Activated naive CD4-positive, alpha-beta T cell treated with Interleukin-2 at 50 U/mL for 16 hours (primary cell): ENCODE results near the gene RILPL2.
"Not testable (repeated sequence)": the region's sequence is repeated elsewhere in the genome, so short reads cannot be mapped to it uniquely, and the experiment has no call there.

Source experiments
- DNase-seq: peaks from one replicate; pipeline ENCODE4 v3.0.0-alpha.2; 2020

Gene RILPL2

GRCh38 chr12:123436017-123436964 lies at the start of gene RILPL2:
Gene RILPL2, minus strand, starts transcription at chr12:123436684. Its CDS starts 264 bp downstream, at chr12:123436420.
- DNase-seq: peak; percentile 96

- no peak for DNase-seq
Observed at GRCh38 chr12:123485756-123486155, 49.3 kb upstream of the RILPL2 start.

GRCh38 chr12:123483602-123484248 lies 47.2 kb upstream of the RILPL2 start:
- no peak for DNase-seq

GRCh38 chr12:123482876-123483275 lies 46.4 kb upstream of the RILPL2 start:
- no peak for DNase-seq

- not testable (repeated sequence) for DNase-seq
Observed at GRCh38 chr12:123481251-123481650, 44.8 kb upstream of the RILPL2 start.

GRCh38 chr12:123479442-123480180 lies 43.1 kb upstream of the RILPL2 start:
- DNase-seq: no peak

- DNase-seq: no peak
Observed at GRCh38 chr12:123478762-123479161, 42.3 kb upstream of the RILPL2 start.

- no peak for DNase-seq
Observed at GRCh38 chr12:123478069-123478468, 41.6 kb upstream of the RILPL2 start.

- no peak for DNase-seq
Observed at GRCh38 chr12:123475246-123475703, 38.8 kb upstream of the RILPL2 start.

- no peak for DNase-seq
Observed at GRCh38 chr12:123474485-123475245, 38.2 kb upstream of the RILPL2 start.

GRCh38 chr12:123472438-123472849 lies 36.0 kb upstream of the RILPL2 start:
- DNase-seq: no peak

- DNase-seq: no peak
Observed at GRCh38 chr12:123471374-123472068, 35.0 kb upstream of the RILPL2 start.

GRCh38 chr12:123469978-123470377 lies 33.5 kb upstream of the RILPL2 start:
- no peak for DNase-seq

- no peak for DNase-seq
Observed at GRCh38 chr12:123468786-123469185, 32.3 kb upstream of the RILPL2 start.

GRCh38 chr12:123465084-123465483 lies 28.6 kb upstream of the RILPL2 start:
- DNase-seq: no peak

GRCh38 chr12:123463174-123463573 lies 26.7 kb upstream of the RILPL2 start:
- not testable (repeated sequence) for DNase-seq

- peak; percentile 86 for DNase-seq
Observed at GRCh38 chr12:123457980-123458779, 21.7 kb upstream of the RILPL2 start, which contains the start of gene SNRNP35. Gene SNRNP35, plus strand, starts transcription at chr12:123458139. Its CDS starts 7,402 bp downstream, at chr12:123465541.

- no peak for DNase-seq
Observed at GRCh38 chr12:123453165-123453564, 16.7 kb upstream of the RILPL2 start.

GRCh38 chr12:123452276-123452550 lies 15.7 kb upstream of the RILPL2 start:
- not testable (repeated sequence) for DNase-seq

- DNase-seq: no peak
Observed at GRCh38 chr12:123450636-123451035, 14.2 kb upstream of the RILPL2 start.

GRCh38 chr12:123449856-123450255 lies 13.4 kb upstream of the RILPL2 start:
- DNase-seq: no peak
